HCT116 (cell line): ENCODE data around the gene TRIM5.

Source experiments
- EZH2 ChIP-seq: fragments of 200-600 bp; sonication (generic); IDR thresholded peaks from 2 replicates; pipeline ENCODE4 v1.6.1; 2017; ENCODE audit warnings: antibody characterized with exemption, mixed run types
- POLR2A ChIP-seq: IDR thresholded peaks from 2 replicates; pipeline ENCODE4 v1.7.0; 2011; ENCODE audit warnings: borderline replicate concordance; ENCODE audit not compliant: insufficient read depth, insufficient read length; ENCODE audit errors: extremely low read depth
- SRF ChIP-seq: IDR thresholded peaks from 2 replicates; pipeline ENCODE4 v1.6.1; 2012; ENCODE audit warnings: low read depth
- TCF7L2 ChIP-seq: IDR thresholded peaks from 2 replicates; pipeline ENCODE4 v1.7.0; 2011; ENCODE audit warnings: borderline replicate concordance, inconsistent platforms; ENCODE audit not compliant: insufficient read depth, insufficient read length; ENCODE audit errors: extremely low read depth
- ZNF274 ChIP-seq: fragments of 200-500 bp; sonication (Bioruptor generic); IDR thresholded peaks from 2 replicates; pipeline ENCODE4 v1.6.1; 2014; ENCODE audit warnings: mild to moderate bottlenecking, low read depth, low read length, inconsistent platforms
- TF ChIP-seq, protein P1 (sequence below), 3 experiments: fragments of 200-600 bp in 1 of 3; sonication (generic) in 1 of 3; IDR thresholded peaks in 2 of 3; conservative IDR thresholded peaks in 1 of 3; 2 replicates each; pipeline ENCODE4 v1.5.1; 2012 to 2017; ENCODE audit warnings: low read depth in 2 of 3, low read length in 2 of 3, antibody characterized with exemption in 1 of 3, borderline replicate concordance in 1 of 3, control low read depth in 1 of 3, mild to moderate bottlenecking in 1 of 3, mixed read lengths in 1 of 3, mixed run types in 1 of 3, moderate library complexity in 1 of 3; ENCODE audit not compliant: insufficient read depth in 1 of 3
- TF ChIP-seq, protein P2 (sequence below): IDR thresholded peaks from 2 replicates; pipeline ENCODE4 v1.6.1; 2012; ENCODE audit warnings: low read depth

DNA sequence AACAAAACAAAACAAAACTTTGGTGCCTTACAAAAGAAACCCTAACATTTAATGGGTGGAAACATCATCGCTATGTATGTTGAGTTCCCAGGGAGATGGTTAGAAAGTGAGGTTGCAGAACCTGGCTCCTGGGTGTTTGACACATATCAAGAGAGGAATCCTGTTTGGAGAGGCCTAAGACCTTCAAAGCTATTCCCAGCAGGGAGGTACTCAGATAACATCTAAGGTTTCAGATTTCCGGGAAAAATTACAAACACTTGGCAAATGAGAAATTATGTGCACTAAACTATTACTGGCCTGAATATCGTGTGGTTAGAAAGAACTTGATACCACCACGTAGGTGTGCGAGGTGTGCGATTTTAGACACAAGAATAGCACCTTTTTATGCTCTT, 18.5 kb downstream of the TRIM5 start:
- TF ChIP-seq, protein P1, sequence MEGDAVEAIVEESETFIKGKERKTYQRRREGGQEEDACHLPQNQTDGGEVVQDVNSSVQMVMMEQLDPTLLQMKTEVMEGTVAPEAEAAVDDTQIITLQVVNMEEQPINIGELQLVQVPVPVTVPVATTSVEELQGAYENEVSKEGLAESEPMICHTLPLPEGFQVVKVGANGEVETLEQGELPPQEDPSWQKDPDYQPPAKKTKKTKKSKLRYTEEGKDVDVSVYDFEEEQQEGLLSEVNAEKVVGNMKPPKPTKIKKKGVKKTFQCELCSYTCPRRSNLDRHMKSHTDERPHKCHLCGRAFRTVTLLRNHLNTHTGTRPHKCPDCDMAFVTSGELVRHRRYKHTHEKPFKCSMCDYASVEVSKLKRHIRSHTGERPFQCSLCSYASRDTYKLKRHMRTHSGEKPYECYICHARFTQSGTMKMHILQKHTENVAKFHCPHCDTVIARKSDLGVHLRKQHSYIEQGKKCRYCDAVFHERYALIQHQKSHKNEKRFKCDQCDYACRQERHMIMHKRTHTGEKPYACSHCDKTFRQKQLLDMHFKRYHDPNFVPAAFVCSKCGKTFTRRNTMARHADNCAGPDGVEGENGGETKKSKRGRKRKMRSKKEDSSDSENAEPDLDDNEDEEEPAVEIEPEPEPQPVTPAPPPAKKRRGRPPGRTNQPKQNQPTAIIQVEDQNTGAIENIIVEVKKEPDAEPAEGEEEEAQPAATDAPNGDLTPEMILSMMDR (IDR thresholded peaks at IDR 0.05 in 2 of 3, conservative IDR thresholded peaks at IDR 0.05 in 1 of 3; ENCODE audit: borderline replicate concordance in 1 of 3, insufficient read depth in 1 of 3, low read depth in 2 of 3, low read length in 2 of 3): no peak
- TF ChIP-seq TCF7L2 (no peak), EZH2 (no peak), POLR2A (no peak), ZNF274 (no peak), SRF (no peak)
- TF ChIP-seq, protein P2, sequence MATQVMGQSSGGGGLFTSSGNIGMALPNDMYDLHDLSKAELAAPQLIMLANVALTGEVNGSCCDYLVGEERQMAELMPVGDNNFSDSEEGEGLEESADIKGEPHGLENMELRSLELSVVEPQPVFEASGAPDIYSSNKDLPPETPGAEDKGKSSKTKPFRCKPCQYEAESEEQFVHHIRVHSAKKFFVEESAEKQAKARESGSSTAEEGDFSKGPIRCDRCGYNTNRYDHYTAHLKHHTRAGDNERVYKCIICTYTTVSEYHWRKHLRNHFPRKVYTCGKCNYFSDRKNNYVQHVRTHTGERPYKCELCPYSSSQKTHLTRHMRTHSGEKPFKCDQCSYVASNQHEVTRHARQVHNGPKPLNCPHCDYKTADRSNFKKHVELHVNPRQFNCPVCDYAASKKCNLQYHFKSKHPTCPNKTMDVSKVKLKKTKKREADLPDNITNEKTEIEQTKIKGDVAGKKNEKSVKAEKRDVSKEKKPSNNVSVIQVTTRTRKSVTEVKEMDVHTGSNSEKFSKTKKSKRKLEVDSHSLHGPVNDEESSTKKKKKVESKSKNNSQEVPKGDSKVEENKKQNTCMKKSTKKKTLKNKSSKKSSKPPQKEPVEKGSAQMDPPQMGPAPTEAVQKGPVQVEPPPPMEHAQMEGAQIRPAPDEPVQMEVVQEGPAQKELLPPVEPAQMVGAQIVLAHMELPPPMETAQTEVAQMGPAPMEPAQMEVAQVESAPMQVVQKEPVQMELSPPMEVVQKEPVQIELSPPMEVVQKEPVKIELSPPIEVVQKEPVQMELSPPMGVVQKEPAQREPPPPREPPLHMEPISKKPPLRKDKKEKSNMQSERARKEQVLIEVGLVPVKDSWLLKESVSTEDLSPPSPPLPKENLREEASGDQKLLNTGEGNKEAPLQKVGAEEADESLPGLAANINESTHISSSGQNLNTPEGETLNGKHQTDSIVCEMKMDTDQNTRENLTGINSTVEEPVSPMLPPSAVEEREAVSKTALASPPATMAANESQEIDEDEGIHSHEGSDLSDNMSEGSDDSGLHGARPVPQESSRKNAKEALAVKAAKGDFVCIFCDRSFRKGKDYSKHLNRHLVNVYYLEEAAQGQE: no peak
